Stimulated activated CD8-positive, alpha-beta memory T cell treated with anti-CD3 and anti-CD28 coated beads, Interleukin-7, amount 100 ng/mL, for 24 hours (primary cell): ENCODE measurements around the gene RPTOR.

Experiments
- DNase-seq: peaks from one replicate; pipeline ENCODE4 v3.0.0-alpha.2; 2020; ENCODE audit warnings: low read depth

Gene RPTOR

DNA sequence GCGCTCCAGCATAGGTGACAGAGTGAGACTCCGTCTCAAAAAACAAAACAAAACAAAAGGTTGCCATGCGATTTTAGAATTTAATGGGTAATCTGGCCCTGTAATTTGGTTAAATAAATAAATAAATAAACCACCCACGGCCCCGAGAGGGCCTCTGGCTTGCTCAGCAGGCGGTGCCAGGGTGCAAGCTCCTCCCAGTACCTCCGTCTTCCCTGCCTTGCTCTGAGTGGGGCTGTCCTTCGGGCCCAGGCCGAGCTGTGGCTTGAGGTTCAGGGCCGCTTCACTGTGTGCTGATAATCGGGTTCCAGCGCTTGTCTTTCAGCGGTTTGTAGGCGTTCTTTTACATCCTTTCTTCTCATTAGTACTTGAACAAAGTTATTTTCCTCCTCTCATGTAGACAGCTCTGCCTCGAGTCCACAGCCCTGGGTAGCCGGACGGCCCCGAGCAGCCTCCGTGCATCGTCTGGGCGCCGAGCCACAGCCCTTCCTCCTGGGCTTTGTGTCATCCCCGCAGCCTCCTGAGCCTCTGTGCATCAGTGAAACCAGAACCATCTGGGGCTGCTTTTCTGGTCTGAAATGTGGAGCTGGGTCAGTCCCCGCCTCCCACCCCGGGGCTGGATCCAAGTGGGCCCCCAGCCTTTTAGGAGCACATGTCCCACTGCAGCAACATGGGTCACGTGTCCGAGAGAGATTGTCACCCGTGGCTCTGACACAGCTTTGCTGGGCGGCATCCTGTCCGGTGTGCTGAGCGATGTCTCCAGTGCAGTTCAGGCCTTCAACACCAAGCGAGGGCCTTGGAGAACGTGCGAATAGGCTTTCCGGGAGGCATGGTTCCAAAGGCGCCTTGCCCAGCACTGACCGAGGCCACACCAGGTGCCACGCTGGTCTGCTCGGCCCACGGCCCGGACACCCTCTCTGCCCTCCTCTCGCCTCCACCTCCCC is 289.6 kb downstream of the RPTOR start:
- DNase-seq: no peak

DNA sequence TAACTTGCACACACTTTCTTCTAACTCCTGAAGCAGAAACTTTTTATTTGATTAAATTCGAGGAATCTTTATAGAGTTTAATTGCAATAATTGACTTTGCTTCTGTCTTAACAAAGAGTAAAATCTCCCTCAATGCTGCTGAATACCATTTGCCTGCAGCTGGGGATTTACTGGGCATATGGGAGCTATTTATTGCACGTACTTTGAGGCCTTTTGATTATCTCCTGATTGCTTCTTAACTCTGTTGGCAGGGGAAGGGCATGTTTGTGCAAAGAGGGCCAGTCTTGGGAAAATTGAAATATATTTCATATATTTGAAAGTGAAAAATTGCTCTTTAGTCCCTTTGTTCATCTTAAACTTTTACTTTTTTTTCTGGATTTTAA is 290.2 kb downstream of the RPTOR start:
- no peak for DNase-seq

DNA sequence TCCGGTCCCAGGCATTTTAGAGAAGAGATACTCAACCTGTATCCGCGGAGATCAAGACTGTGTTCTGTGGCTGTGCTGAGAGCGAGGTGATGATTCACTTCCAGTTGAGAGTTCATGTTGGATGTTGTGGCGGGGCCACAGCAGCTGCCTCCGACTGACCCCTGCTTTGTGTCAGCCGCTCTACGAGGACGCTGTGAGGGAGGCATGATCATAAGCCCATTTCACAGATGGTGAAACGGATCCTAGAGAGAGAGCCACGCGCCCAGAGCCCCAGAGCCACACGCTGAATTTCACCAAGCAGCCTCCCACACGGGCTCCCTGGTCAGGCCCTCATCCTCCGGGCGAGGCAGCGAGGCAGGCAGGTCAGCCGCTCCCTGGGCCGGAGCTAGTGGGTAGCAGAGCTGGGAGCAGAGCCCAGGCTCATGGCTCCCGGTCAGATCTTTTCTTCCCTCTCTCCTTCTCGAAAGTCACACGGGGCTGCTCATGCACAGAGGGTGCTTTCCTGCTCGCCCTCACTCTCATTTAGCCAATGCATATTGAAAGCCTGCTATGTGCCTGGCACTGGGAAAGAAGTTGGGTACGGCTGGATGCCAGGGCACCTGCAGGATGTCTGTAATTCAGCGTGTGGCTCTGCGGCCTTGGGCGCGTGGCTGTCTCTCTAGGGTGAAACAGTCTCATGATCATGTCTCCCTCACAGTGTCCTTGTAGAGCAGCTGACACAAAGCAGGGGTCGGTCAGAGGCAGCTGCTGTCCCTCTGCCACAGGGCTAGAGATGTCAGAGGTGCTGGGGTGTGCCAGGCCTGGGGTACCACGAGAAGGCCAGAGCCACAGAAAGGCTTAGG is 291.4 kb downstream of the RPTOR start:
- no peak for DNase-seq

DNA sequence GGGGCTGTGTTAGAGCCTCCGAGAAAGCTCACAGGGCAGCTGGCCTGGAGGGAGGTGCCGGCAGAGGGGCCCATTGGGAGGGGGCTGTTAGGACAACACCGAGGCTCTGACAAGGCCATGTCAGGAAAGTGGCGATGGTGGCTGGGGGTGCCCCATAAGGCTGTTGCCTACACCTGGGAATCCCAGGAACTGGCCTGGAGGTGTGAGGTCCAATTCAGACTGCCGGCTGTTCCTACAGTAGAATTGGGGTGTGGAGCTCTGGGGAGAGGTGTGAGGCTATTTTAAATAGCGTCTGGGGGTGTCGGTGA is 292.0 kb downstream of the RPTOR start:
- DNase-seq: no peak

DNA sequence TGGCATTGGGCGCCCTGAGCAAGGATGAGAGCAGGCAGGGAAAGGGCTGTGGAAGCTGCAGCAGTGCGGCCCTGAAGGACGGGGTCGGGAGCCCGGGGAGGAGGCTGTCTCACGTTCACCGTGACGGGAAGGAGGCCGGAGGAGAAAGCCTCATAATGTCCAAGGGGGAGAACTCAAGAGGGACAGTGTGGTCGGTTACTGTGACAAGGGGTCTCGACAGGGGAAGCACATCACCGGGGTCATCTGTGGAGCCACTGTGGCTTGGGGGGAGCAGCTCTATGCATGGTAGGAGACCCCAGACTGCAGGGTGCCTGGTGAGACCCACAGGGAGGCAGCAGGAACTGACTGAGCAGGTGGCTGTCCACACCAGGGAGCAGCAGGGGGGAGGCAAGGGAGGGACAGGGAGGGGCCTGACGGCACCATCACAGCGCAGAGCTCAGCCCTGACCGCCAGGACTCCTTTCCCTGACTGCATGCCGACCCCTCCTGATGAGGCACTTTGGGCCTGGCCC is 292.4 kb downstream of the RPTOR start:
- no peak for DNase-seq

DNA sequence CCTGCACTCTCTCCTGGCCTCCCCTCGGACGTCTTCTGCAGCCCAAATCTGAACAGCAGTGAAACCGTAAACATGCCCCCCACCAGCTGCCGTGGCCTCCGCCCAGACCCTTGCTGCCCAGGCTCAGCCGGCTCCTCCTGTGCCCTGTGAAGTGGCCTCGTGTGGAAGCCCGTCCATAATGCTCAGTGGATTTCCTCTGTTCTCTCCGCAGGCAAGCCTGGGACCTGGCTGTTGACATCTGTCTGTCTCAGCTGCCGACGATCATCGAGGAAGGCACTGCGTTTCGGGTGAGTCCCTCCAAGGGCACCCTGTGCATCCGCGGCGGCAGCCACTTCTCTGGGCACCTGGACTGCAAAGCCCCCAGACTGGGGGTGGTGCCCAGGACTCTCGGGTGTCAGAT is 293.1 kb downstream of the RPTOR start:
- DNase-seq: no peak

DNA sequence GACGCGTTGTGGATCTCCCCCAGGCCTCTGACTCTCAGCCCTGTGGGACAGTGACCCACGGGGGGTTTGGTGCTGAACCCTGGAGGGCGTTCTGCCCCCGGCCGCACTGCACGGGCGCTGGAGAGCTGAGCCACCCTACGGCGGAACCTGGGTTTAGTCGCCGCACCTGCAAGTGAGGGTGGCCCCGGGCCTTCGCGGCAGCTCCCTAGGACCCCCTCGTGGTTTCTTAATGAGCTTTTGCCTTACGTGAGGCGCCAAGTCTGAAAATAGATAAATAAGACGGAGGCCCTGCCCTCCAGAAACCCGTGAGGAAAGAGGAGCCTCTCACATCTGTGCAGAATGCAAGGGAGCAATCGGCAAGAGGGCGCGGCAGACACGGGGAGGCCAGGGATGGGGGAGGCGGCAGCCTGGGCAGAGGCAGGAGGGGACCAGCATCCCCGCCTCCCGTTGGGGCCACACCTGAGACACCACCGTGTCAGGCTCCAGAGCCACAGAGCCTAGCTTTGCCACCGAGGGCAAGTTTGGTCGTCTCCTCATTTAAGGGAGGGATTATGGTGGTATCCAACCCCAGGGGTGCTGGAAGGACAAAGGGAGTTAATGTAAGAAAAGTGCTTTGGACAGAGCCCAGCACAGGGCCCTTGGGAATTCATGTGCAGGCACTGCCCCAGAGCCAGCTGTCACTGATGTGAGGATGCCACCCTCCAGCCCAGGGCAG is 293.8 kb downstream of the RPTOR start:
- no peak for DNase-seq

DNA sequence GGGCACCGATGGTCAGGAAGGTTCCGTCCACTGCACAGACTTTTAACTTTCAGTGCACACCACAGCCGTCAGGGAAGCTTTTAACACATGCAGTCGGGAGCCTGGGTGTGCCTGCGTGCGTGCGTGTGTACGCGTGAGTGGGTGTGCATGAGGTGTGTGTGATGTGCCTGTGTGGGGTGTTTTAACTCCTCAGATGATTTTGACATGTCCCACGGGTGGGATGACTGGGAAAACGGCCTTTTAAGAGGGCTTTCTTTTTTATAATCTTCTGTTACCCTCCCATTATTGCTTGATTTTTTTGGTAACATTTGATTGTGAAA is 294.3 kb downstream of the RPTOR start:
- DNase-seq: no peak

DNA sequence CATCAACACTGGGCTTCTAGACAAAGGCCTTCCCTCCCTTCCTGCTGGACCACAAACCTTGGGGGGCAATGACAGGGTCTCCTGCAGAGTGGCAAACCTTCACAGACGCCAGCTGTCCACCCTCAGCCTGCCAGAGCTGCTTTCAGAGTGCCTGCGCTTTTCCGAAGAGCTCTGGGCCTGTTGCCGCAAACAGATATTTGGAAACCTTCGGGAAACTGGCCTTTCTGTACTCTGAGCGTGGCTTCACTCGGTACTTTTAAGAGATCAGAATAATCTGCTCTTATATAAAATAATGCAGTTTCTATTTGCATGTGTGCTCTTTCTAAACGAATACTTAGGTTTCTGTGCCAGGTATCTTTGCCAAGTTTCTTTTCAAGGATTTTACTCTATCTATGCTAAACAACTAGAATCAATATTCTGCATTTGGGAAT is 294.9 kb downstream of the RPTOR start:
- no peak for DNase-seq

DNA sequence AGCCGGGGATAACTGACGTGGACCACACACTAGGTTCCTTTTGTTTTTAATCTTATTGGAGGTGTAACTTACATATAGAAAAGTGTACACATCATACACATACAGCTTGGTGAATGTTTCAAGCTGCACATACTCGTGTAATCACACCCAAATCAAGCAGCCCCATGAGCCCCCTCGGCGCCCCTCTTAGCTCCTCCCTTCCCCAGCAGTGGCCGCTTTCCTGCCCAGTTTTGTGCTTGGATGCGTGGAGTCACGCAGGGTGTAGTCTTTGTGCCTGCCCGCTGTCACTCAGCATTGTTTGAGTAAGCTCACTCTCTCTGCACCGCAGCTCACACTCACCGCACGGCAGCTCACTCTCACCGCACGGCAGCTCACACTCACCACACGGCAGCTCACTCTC is 295.3 kb downstream of the RPTOR start:
- DNase-seq: no peak

DNA sequence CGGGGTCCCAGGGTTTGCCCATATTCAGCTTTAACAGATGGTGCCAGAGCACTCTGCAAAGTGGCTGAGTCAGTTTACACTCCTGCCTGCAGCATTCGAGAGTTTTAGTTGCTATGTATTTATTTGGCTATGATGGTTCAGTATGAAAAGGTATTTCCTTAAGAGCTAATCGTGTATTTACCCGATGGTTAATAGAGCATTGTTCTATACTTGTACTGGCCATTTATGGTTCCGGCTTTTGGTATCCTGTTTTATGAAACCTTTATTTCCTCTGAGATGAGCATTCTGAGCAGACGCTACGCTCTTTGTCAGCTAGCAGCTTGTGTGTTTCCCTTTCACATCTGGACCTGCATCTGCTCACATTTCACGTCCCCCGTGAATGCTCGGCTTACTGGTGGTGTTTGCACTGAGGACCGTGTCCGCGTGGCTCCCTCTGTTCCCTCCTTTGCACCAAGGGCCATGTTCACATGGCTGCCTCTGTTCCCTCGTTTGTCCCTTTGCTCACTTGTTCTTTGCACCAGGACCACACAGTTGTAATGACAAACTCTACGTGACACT is 297.9 kb downstream of the RPTOR start:
- DNase-seq: no peak

DNA sequence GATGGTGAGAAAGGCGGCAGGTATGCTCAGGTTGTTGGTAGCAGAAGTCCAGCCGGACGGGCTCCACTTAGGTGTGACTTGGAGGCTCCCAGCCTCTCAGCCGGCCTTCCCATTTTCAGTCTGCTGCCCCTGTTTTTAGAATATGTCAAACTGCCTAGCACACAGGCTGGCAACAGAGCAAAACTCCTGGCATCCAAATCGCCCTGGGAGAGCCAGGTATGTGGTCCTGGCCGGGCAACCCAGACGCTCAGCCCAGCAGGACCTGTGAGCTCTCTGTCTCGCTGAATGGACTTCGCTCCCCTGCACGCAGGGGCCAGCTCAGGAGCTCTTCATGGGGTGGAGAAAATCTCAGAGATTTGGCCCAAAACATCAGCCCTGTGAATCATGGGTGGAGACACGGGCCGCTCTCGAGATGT is 299.1 kb downstream of the RPTOR start:
- DNase-seq: no peak

DNA sequence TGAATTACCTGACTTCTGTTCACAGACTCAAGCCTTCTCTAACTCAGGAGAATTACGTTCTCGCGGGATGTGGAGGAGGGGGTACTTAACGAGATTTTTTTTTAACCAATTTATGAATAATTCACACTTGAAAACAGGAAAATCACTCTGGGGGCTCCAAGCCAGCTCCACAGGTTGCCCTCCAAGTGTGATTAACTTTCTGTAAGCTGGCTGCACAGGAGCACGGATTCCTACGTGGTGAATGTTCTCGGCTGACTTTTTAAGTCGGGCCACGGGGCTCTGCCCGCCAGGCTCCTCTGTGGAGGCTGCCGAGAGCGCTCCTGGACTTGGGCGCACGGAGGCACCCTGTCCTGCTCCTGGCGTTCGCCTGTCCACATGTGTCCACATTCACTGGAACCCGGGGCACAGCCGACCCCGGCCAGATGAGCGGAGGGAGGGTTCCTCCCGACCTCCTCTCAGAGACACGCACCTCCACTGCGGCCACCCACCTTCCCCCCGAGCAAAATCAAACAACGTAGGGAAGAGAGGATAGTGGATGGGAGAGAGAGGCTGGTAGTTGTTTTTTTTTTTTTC is 299.9 kb downstream of the RPTOR start:
- DNase-seq: no peak

DNA sequence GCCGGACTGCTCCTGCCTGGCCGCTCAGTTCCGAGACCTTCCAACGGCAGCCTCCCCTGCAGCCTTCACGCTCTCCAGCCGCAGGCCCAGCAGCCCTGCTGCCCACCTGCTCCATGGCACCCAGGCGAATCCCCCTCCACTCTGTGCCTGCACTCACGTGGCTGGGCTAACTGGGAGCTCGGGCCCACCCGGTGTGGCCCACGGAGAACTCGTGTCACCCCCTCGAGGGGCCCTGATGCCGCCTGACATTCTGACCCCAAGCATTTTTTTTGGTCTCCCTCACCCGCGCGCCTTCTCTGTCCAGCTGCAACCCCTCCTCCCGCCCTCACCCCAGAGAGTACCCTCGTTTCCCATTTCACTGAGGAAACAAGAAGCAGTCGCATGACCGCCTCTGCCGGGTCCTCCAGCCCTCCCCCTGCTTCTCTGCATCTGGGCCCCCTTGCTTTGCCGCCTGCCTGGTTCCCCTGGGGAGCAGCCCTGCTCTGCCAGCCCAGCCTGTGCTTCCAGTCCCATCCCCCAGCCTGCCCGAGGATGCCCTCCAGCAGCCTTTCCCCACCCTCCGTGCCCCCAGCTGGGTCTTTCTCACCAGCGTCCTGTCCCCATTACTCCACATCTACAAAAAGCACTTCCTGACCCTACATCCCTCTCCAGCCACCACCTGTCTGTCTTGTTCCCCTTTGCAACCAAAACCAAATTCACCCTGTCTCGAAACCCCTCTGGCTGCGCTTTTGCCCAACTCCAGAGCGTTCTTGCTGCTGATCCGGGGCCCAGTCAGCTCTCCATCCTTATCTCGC is 300.6 kb downstream of the RPTOR start:
- DNase-seq: no peak

DNA sequence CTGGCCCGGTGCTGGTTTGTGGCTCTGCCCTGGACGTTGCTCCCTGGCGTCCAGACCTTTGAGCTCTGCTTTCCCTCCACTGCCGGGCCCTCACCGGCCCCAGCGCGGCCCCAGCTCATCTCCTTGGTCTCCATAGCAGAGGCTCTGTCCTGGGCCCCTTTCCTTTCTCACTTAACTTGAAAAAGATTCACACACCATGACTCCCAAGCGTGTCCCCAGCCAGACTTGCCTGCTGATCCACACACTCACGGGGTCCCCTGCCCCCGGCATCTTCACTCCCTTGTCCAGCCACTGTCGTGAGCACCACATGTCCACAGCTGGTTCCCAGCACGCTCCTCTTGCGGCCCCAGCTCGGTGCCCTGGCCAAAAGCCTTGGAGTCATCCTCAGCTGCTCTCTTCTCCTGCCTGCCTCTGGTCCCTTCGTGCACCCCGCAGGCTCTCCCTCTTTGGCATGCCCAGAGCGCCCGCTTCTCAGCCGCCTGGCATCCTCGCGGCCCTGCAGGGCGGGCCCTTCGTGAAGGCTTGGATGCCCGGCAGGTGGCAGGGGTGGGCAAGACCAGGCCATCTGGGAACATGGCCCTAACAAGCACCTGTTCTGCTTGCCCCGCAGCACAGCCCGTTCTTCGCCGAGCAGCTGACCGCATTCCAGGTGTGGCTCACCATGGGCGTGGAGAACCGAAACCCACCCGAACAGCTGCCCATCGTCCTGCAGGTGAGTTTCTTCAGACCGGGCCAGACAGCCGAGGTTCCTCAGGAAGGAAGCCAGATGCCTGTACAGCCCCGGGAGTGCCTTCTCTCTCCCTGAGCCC is 301.4 kb downstream of the RPTOR start:
- DNase-seq: no peak

DNA sequence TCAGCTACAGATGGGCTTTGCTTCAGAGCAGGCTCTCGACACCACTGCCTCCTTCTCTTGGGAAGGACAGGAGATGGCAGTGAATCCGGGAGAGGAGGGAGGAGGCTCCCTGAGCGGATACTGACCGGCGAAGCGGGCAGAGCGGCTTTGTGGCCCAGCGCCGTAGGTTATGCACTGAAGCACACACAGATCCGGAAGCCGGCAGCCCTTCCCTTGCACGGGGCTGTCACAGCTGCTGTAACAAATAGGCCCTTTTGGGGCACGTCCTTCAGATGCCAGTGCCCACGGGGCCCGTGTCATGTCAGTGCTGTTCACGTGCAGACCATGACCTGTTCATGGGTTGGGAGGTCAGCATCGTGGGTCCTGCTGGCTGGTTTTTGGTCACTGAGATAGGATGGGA is 302.3 kb downstream of the RPTOR start:
- no peak for DNase-seq

DNA sequence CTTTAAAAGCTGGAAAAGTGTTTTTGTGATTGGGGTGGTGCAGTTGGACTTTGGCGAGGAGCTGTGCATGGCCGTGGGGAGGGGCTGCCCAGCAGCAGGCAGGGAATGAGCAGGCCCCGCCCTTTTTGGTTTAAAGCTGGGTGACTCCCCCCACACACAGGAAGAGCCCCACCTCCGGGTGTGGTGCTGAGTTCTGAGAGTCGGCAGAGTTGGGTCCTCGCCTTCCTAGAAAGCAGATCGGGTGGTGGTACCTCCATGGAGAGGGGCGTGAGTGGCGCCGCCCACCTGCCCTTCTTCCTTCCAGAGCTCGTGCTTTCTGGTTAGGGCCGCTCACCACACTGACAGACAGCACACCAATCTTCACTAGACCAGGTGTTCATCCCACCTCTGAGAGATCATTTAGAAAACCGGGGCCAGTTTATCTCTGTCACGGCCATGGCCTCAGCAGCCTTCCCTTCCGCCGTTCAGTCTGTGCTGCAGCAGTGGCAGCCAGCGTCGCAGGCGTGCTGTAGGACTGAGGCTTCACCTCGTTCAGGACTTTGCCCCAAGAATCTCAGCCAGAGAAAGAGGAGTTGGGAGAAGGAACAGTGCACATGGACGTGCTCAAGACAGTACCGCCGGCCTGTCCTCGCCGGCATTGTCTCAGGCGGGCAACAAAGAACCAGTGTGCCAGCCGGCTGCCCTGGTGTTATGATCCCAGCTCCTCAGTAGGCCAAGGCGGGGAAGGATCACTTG is 303.0 kb downstream of the RPTOR start:
- DNase-seq: no peak

DNA sequence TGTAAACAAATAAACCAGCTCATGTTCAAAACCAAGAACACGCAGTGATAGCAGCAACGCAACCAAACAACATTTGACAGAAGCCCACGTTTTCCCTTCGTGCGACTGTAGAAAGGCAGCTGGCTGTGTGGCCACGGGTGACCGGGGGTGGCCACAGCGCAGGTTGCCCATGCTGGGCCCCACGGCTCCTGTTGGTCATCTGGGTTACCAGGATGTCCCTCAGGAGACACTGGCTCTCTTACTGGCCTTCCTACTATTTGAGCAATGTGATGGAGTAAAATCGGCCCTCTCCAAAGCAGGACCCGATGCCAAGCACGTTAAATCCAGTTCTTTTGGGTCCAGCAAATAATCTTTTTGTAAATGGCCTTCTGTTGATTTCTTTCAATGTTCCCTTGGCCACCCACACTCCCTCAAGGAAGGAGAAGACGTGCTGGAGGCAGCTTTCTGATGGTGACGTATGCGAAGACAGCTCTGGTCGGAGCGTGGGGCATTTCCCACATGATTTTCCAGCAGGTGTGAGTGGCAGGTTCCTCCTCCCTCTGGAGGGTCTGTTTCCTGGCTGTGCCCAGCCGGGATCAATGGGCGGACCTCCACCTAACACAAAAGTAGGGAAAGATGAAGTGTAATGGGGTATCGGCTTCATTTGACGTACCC is 303.9 kb downstream of the RPTOR start:
- DNase-seq: no peak

DNA sequence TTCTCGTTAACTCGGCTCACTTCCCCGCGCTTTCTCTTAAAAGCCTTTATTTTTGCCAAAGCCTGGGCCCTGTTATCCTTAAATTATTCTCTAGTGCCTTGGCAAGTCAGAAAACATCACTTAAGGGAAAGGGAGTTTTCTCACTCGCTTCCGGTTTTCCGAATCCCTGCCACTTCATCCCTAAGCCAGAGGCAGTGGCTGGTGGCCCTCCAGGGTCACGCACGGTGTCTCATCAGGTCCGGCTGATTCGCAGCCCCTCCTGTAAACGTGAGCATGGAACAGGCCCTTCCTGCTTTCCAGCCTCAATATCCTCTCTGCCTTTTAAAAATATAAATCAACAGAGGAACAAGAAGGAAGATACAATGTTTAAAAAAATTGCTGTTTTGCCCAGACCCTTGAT is 304.5 kb downstream of the RPTOR start:
- no peak for DNase-seq
